Neural progenitor cell (in vitro differentiated cells): ENCODE measurements around the gene ZBTB12.

Experiments used
- EZH2 ChIP-seq: fragments of 200-600 bp; sonication (generic); IDR thresholded peaks from 2 replicates; pipeline ENCODE4 v1.6.1; 2017; ENCODE audit warnings: antibody characterized with exemption, mild to moderate bottlenecking, moderate library complexity
- EZH2phosphoT487 ChIP-seq: fragments of 200-600 bp; sonication (generic); IDR thresholded peaks from 2 replicates; pipeline ENCODE4 v1.6.1; 2017; ENCODE audit warnings: antibody characterized with exemption
- TF ChIP-seq, protein P1 (sequence below): fragments of 200-600 bp; sonication (generic); IDR thresholded peaks from 2 replicates; pipeline ENCODE4 v1.5.1; 2017; ENCODE audit warnings: antibody characterized with exemption, mild to moderate bottlenecking

DNA sequence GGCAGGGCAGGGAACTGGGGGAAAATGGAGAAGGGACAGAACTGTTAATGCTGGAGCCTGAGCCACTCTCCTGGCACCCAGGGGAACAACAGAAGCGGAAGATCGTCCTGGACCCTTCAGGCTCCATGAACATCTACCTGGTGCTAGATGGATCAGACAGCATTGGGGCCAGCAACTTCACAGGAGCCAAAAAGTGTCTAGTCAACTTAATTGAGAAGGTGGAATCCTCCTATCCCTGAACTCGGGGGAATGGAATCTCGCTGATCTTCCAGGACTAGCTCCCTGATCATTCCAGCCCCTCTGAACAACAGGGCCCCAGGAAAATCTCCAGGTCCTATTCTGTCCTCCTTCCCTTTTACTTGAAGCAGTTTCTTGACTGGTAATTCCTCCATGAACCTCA is 46.0 kb upstream of the ZBTB12 start:
- TF ChIP-seq, protein P1, sequence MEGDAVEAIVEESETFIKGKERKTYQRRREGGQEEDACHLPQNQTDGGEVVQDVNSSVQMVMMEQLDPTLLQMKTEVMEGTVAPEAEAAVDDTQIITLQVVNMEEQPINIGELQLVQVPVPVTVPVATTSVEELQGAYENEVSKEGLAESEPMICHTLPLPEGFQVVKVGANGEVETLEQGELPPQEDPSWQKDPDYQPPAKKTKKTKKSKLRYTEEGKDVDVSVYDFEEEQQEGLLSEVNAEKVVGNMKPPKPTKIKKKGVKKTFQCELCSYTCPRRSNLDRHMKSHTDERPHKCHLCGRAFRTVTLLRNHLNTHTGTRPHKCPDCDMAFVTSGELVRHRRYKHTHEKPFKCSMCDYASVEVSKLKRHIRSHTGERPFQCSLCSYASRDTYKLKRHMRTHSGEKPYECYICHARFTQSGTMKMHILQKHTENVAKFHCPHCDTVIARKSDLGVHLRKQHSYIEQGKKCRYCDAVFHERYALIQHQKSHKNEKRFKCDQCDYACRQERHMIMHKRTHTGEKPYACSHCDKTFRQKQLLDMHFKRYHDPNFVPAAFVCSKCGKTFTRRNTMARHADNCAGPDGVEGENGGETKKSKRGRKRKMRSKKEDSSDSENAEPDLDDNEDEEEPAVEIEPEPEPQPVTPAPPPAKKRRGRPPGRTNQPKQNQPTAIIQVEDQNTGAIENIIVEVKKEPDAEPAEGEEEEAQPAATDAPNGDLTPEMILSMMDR = no peak
- TF ChIP-seq EZH2 (no peak), EZH2phosphoT487 (no peak)
